Measurements from ENCODE around the gene RPL31.

DNA sequence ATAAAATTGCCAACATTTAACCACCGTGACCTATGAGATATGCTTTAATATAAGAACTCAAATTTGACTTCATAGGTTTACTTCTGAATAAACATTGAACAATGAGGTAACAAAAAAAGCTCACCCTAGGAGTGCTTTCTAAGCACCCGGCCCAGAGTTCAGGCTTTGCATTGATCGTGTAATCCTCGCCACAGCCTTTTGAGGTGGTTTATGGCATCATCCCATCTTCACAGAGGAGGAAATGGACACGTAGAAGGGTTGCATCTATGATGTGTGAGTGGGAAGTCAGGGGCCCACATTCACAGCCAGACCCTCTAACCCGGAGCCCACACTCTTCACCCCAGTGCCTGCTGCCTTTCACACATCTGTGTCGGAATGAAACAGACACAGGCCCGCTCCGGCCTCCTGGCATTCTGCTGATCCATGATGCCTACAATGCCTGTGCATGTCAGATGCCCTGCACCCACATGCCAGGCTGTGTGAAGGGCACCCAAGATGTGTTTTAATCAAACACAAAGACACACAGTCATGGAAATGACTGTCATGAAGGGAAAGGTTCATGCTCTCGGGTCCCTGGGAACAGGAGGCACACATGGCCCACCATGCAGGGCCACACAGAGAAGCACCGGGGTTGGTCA is 48.6 kb upstream of the RPL31 start:
- TF ChIP-seq, protein P1, sequence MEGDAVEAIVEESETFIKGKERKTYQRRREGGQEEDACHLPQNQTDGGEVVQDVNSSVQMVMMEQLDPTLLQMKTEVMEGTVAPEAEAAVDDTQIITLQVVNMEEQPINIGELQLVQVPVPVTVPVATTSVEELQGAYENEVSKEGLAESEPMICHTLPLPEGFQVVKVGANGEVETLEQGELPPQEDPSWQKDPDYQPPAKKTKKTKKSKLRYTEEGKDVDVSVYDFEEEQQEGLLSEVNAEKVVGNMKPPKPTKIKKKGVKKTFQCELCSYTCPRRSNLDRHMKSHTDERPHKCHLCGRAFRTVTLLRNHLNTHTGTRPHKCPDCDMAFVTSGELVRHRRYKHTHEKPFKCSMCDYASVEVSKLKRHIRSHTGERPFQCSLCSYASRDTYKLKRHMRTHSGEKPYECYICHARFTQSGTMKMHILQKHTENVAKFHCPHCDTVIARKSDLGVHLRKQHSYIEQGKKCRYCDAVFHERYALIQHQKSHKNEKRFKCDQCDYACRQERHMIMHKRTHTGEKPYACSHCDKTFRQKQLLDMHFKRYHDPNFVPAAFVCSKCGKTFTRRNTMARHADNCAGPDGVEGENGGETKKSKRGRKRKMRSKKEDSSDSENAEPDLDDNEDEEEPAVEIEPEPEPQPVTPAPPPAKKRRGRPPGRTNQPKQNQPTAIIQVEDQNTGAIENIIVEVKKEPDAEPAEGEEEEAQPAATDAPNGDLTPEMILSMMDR (IDR thresholded peaks at IDR 0.05): no peak
- TF ChIP-seq SMC3 (IDR thresholded peaks at IDR 0.05; ENCODE audit: low read depth, low read length): no peak
- no peak for TF ChIP-seq RFX5 (IDR thresholded peaks at IDR 0.05; ENCODE audit: low read length)
- TF ChIP-seq EP300 (IDR thresholded peaks at IDR 0.05; ENCODE audit: borderline replicate concordance in 1 of 2, low read depth in 1 of 2, low read length in 1 of 2): no peak
- TF ChIP-seq PBX3 (IDR thresholded peaks at IDR 0.05): no peak
- TF ChIP-seq USF1 (IDR thresholded peaks at IDR 0.05; ENCODE audit: borderline replicate concordance, low read depth): no peak

Data from SK-N-SH (cell line).